ENCODE measurements around the gene ATXN1. TPM values are rescaled to one million over a fixed set of nuclear protein-coding genes. Genes with fewer than 3 reads are reported as not detected.
A peak's percentile ranks its signal among the peaks of the same experiment; 100 is the strongest.

Gene ATXN1
- total and polyA plus RNA-seq, 2 of the 13 experiments (the other 11 are each of a cell fraction or from before 2014, with no cell fraction given) = 20.7 to 39.5 TPM

DNA sequence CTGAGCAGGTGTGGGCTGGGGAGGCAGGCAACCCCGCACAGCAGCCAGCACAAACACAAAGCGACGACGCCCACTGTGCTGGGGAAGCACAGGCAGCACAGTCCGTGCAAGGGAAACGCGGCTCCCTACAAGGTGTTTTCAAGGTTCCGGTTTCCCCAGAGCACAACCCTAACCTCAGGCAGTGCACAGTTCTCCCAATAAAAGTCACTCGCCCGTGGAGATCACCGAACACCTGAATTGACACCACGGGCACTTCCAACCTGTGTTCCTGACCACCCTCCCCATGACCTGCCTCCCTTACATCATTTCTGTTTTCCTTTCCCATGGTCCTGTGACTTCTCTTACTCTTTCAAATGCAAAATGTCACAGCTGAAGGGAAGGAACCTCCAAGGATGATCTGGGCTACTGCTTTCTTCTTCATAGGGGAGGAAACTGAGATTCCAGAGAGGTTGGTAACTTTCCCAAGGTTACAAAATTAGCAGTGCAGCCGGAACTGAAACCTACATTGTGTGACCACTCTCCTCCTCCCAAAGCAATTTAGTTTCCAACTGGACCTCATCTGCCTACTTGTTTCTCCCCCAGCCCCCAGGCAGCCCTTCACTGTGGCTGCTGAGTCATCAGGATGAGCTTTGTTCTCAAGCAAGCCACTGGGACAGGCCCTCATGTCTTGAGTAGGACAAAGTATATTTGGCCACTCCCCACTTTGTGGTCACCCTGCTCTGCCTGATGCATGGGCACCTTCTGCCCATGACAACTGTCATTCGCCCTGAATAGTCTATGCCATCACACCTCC, 125.3 kb downstream of the ATXN1 start:
- in situ Hi-C loops (cut with HindIII; ENCODE audit: extremely low pct_ligation_motif_present, low pct_unique_long_range_greater_than_20kb) (no loop called here), intact Hi-C loops (cut with micrococcal nuclease; ENCODE audit: unreplicated experiment) (loop anchor here (10.0 kb wide), 1 partner anchor 101 kb away; no protein-coding TSS in a partner anchor)
- peak overlapping the region; percentile 19 to 62 (median 46); a peak in 5 of 6 replicates for H3K4me3 ChIP-seq (replicated peaks in 1 of 3; ENCODE audit: insufficient read depth in 1 of 3, low read depth in 2 of 3, low read length in 3 of 3)
- peaks cover 37% of the 10 kb centered on the region for H3K4me1 ChIP-seq (ENCODE audit: insufficient read depth, low read length)
- H3K9me3 ChIP-seq (ENCODE audit: low read length) = no peaks in the 10 kb centered on the region
- 41% methylated on average over 7 of the region's 14 CpGs for WGBS (ENCODE audit: low lambda C conversion rate)
- peak; percentile 68 for FAIRE-seq
- peaks cover 8% of the 10 kb centered on the region; the same call in 1 of the 2 replicates for H4K20me1 ChIP-seq (ENCODE audit: insufficient read depth, low read length)
- peaks cover 2% of the 10 kb centered on the region for H3K79me2 ChIP-seq (ENCODE audit: insufficient read depth, low read length)
- H3K4me2 ChIP-seq (ENCODE audit: low read depth, low read length) = peak overlapping the region; percentile 82
- no TSS peak for BruUV-seq (replicated peaks)
- H3K36me3 ChIP-seq (replicated peaks in 1 of 2; ENCODE audit: control insufficient read depth in 1 of 2, insufficient read depth in 2 of 2, low read length in 2 of 2) = peaks cover 4 to 9% of the 10 kb centered on the region in 2 experiments; a peak in 3 of 5 replicates
- peak overlapping the region; percentile 58 for H3K9ac ChIP-seq (ENCODE audit: insufficient read depth, low read depth, low read length)
- CTCF ChIA-PET (ENCODE audit: low intra/inter-chr PET ratio, low total read pairs) = no interaction called here
- peak; percentile 33 for DNase-seq (ENCODE audit: low spot score)
- POLR2A ChIA-PET = interaction anchor here (1.5 kb wide), 2 partner anchors 63 to 125 kb away, joined by 3 read pairs; partner anchors contain the start of gene ATXN1
- H2AFZ ChIP-seq (ENCODE audit: low read length) = no peak overlapping the region
- H3K27me3 ChIP-seq (ENCODE audit: control insufficient read depth in 1 of 2, insufficient read depth in 2 of 2, low read length in 2 of 2) = no peaks in the 10 kb centered on the region
- ATAC-seq = peak; percentile 91
- H3K27ac ChIP-seq (ENCODE audit: extremely low read length, insufficient read depth, low read length) = peak overlapping the region; percentile 54
- TF ChIP-seq ASH2L (IDR thresholded peaks at IDR 0.05; ENCODE audit: insufficient read length, low read depth, low read length) (peak; percentile 22), SRSF4 (IDR thresholded peaks at IDR 0.05; ENCODE audit: low read depth, low read length, poor library complexity, severe bottlenecking) (no peak), HOXA3 (CRISPR knock-in tag; IDR thresholded peaks at IDR 0.05) (0 out of 2 replicates have a peak, but pooled peaks have one; percentile 10), ETV5 (CRISPR knock-in tag; IDR thresholded peaks at IDR 0.05; ENCODE audit: borderline replicate concordance) (0 out of 2 replicates have a peak, but pooled peaks have one; percentile 18), ZNF543 (CRISPR knock-in tag; IDR thresholded peaks at IDR 0.05) (0 out of 2 replicates have a peak, but pooled peaks have one; percentile 71), ZFX (CRISPR knock-in tag; IDR thresholded peaks at IDR 0.05; ENCODE audit: low read depth) (0 out of 2 replicates have a peak, but pooled peaks have one; percentile 11), ZNF292 (CRISPR knock-in tag; IDR thresholded peaks at IDR 0.05; ENCODE audit: borderline replicate concordance, low read depth) (peak; percentile 88), ZNF160 (CRISPR knock-in tag; IDR thresholded peaks at IDR 0.05) (no peak), MAFF (IDR thresholded peaks at IDR 0.05; ENCODE audit: low read depth, low read length) (peak; percentile 46), SP4 (CRISPR knock-in tag; IDR thresholded peaks at IDR 0.05) (peak; percentile 31; the same call in 1 of the 2 replicates), PRPF4 (IDR thresholded peaks at IDR 0.05; ENCODE audit: low read depth, low read length, poor library complexity, severe bottlenecking) (no peak), RARA (CRISPR knock-in tag; IDR thresholded peaks at IDR 0.05) (peak; percentile 61), ZNF589 (CRISPR knock-in tag; conservative IDR thresholded peaks at IDR 0.05) (no peak), MAZ (IDR thresholded peaks at IDR 0.05; ENCODE audit: borderline replicate concordance, low read depth, low read length) (no peak), MAZ (CRISPR knock-in tag; IDR thresholded peaks at IDR 0.05; ENCODE audit: low read depth) (0 out of 2 replicates have a peak, but pooled peaks have one; percentile 35), FOSL2 (CRISPR knock-in tag; IDR thresholded peaks at IDR 0.05) (peak; percentile 66), MTA1 (CRISPR knock-in tag; IDR thresholded peaks at IDR 0.05; ENCODE audit: borderline replicate concordance) (peak; percentile 46; the same call in 1 of the 2 replicates), ZSCAN20 (CRISPR knock-in tag; IDR thresholded peaks at IDR 0.05; ENCODE audit: borderline replicate concordance) (no peak), ZFP36 (IDR thresholded peaks at IDR 0.05; ENCODE audit: borderline replicate concordance, low read depth, low read length, partially characterized antibody) (no peak), U2AF2 (IDR thresholded peaks at IDR 0.05; ENCODE audit: low read depth, low read length) (no peak), SALL1 (CRISPR knock-in tag; IDR thresholded peaks at IDR 0.05) (peak; percentile 31; the same call in 1 of the 2 replicates), ZNF256 (CRISPR knock-in tag; conservative IDR thresholded peaks at IDR 0.05) (0 out of 2 replicates have a peak, but pooled peaks have one; percentile 36), NFE2 (CRISPR knock-in tag; IDR thresholded peaks at IDR 0.05) (peak; percentile 55; the same call in 1 of the 2 replicates)
- TF ChIP-seq, protein P1, sequence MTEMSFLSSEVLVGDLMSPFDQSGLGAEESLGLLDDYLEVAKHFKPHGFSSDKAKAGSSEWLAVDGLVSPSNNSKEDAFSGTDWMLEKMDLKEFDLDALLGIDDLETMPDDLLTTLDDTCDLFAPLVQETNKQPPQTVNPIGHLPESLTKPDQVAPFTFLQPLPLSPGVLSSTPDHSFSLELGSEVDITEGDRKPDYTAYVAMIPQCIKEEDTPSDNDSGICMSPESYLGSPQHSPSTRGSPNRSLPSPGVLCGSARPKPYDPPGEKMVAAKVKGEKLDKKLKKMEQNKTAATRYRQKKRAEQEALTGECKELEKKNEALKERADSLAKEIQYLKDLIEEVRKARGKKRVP (CRISPR knock-in tag; IDR thresholded peaks at IDR 0.05) = 0 out of 4 replicates have a peak, but pooled peaks of 1 of the 2 experiments have one; percentile 23
